Parathyroid adenoma (tissue), 2 donors: Measurements from ENCODE around the gene LAMC3.

Experiments used
- H2AFZ ChIP-seq: fragments of 300-600 bp; sonication (generic); one replicate; pipeline ENCODE4 v1.7.0; 2017; ENCODE audit warnings: antibody characterized with exemption, mild to moderate bottlenecking
- H3K27ac ChIP-seq: fragments of 300-600 bp; sonication (generic); one replicate; pipeline ENCODE4 v1.7.0; 2017
- H3K27me3 ChIP-seq: fragments of 300-600 bp; sonication (generic); one replicate; pipeline ENCODE4 v1.7.0; 2017; ENCODE audit warnings: low read length; ENCODE audit not compliant: control insufficient read depth, insufficient read depth
- H3K36me3 ChIP-seq: fragments of 300-600 bp; sonication (generic); one replicate; pipeline ENCODE4 v1.7.0; 2017; ENCODE audit warnings: low read length; ENCODE audit not compliant: control insufficient read depth, insufficient read depth
- H3K4me1 ChIP-seq: fragments of 300-600 bp; sonication (generic); one replicate; pipeline ENCODE4 v1.7.0; 2017; ENCODE audit warnings: control low read depth
- H3K4me2 ChIP-seq: fragments of 300-600 bp; sonication (generic); one replicate; pipeline ENCODE4 v1.7.0; 2017; ENCODE audit warnings: low read length
- H3K4me3 ChIP-seq: fragments of 300-600 bp; sonication (generic); one replicate; pipeline ENCODE4 v1.7.0; 2017; ENCODE audit warnings: low read depth, low read length
- H3K79me2 ChIP-seq: fragments of 300-600 bp; sonication (generic); one replicate; pipeline ENCODE4 v1.7.0; 2017; ENCODE audit warnings: control low read depth
- H3K9ac ChIP-seq: fragments of 300-600 bp; sonication (generic); one replicate; pipeline ENCODE4 v1.7.0; 2017; ENCODE audit warnings: mild to moderate bottlenecking
- H3K9me3 ChIP-seq: fragments of 300-600 bp; sonication (generic); one replicate; pipeline ENCODE4 v1.7.0; 2017; ENCODE audit warnings: low read length; ENCODE audit not compliant: control insufficient read depth
- TF ChIP-seq, protein P1 (sequence below): fragments of 300-600 bp; sonication (generic); IDR thresholded peaks from one replicate; pipeline ENCODE4 v1.7.0; 2017; ENCODE audit warnings: antibody characterized with exemption, mild to moderate bottlenecking
- donor health status: primary hyperparathyroidism.

Gene LAMC3

DNA sequence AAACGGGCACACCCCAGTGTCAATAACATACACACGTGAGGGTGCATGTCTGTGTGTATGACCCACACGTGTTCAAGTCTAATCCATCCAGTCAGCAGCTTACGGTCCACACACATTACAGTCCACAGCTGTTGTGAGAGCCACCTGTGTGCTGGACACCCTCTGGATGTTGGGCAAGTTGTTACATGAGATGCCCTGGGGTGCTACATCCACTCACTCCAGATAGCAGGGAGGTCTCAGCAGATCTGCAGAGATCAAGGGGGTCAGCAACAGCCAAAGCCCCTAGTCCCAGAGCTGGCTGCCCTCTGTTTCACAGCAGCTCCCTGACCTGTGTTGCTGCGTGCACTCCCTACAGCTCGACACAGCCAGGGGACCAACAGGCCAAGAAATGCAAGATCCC, 83.1 kb downstream of the LAMC3 start:
- peaks cover 3% of the 10 kb centered on the region for H3K4me1 ChIP-seq
- no peak overlapping the region for H3K4me2 ChIP-seq
- no peak overlapping the region for H3K27ac ChIP-seq
- no peaks in the 10 kb centered on the region for H3K27me3 ChIP-seq
- TF ChIP-seq, protein P1, sequence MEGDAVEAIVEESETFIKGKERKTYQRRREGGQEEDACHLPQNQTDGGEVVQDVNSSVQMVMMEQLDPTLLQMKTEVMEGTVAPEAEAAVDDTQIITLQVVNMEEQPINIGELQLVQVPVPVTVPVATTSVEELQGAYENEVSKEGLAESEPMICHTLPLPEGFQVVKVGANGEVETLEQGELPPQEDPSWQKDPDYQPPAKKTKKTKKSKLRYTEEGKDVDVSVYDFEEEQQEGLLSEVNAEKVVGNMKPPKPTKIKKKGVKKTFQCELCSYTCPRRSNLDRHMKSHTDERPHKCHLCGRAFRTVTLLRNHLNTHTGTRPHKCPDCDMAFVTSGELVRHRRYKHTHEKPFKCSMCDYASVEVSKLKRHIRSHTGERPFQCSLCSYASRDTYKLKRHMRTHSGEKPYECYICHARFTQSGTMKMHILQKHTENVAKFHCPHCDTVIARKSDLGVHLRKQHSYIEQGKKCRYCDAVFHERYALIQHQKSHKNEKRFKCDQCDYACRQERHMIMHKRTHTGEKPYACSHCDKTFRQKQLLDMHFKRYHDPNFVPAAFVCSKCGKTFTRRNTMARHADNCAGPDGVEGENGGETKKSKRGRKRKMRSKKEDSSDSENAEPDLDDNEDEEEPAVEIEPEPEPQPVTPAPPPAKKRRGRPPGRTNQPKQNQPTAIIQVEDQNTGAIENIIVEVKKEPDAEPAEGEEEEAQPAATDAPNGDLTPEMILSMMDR: no peak
- H3K9ac ChIP-seq: no peak overlapping the region
- H3K4me3 ChIP-seq: no peak overlapping the region
- no peaks in the 10 kb centered on the region for H3K36me3 ChIP-seq
- no peaks in the 10 kb centered on the region for H3K9me3 ChIP-seq
- no peak overlapping the region for H2AFZ ChIP-seq
- no peaks in the 10 kb centered on the region for H3K79me2 ChIP-seq

- no peaks in the 10 kb centered on the region for H3K79me2 ChIP-seq
- H3K27me3 ChIP-seq: no peaks in the 10 kb centered on the region
- no peak overlapping the region for H3K27ac ChIP-seq
- no peak overlapping the region for H3K4me3 ChIP-seq
- H3K9me3 ChIP-seq: no peaks in the 10 kb centered on the region
- no peaks in the 10 kb centered on the region for H3K36me3 ChIP-seq
- no peak overlapping the region for H3K4me2 ChIP-seq
- H3K9ac ChIP-seq: no peak overlapping the region
- peaks cover 6% of the 10 kb centered on the region for H3K4me1 ChIP-seq
- TF ChIP-seq, protein P1: no peak
- H2AFZ ChIP-seq: no peak overlapping the region
These were observed 83.8 kb downstream of the LAMC3 start for GRCh38 chr9:131092548-131093440.

DNA sequence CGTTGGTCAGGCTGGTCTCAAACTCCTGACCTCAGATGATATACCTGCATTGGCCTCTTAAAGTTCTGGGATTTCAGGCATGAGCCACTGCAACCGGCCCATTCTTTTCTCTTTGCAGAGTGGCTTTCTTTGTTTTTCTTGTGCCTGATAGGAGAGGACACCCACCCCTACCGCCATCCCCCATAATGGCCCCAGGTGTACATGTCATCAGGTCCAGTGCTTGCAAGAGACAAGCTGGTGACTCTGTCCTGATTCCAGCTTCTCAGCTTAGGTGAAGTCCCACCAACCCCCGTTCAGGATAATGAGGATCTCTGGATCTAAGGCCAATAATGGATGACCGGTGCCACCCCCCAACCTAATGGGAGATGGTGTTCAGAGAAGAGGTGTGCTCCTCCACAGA, 85.0 kb downstream of the LAMC3 start:
- no peak overlapping the region for H3K27ac ChIP-seq
- H3K9ac ChIP-seq: no peak overlapping the region
- H2AFZ ChIP-seq: no peak overlapping the region
- H3K9me3 ChIP-seq: no peaks in the 10 kb centered on the region
- no peak overlapping the region for H3K4me2 ChIP-seq
- H3K4me3 ChIP-seq: no peak overlapping the region
- H3K4me1 ChIP-seq: peaks cover 14% of the 10 kb centered on the region
- H3K27me3 ChIP-seq: no peaks in the 10 kb centered on the region
- TF ChIP-seq, protein P1: no peak
- no peaks in the 10 kb centered on the region for H3K79me2 ChIP-seq
- H3K36me3 ChIP-seq: no peaks in the 10 kb centered on the region

DNA sequence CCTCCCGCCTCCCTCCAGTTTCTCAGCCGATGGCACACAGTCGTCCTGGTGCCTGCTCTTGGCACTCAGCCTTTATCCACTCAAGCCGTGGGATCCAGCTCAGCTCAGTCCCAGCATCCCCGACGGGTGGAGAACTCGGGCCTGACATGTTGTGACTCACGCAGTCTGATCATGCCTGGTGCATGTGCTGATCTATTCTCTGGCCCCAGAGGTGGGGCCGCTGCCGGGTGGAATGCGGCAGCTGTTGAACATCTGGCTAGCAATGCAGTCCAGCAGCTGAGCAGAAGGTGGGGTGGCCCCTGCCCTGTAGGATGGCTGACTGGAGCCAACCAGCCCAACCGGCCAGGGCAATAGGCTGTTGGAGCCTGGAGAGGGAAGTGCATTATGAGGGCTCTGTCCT, 85.6 kb downstream of the LAMC3 start:
- Histone ChIP-seq H3K36me3 (no peaks in the 10 kb centered on the region), H3K79me2 (no peaks in the 10 kb centered on the region), H3K27me3 (no peaks in the 10 kb centered on the region), H2AFZ (no peak overlapping the region), H3K9ac (no peak overlapping the region), H3K27ac (no peak overlapping the region), H3K4me2 (no peak overlapping the region), H3K4me3 (no peak overlapping the region), H3K4me1 (peaks cover 17% of the 10 kb centered on the region), H3K9me3 (no peaks in the 10 kb centered on the region)
- TF ChIP-seq, protein P1: no peak
